Measurements from ENCODE around the gene G6PD. TPM values are rescaled to one million over a fixed set of nuclear protein-coding genes. Genes with fewer than 3 reads are reported as not detected.

The G6PD gene
- total RNA-seq, 4 donors from 2014 or later = 47.2 to 288 (median 158) TPM

DNA sequence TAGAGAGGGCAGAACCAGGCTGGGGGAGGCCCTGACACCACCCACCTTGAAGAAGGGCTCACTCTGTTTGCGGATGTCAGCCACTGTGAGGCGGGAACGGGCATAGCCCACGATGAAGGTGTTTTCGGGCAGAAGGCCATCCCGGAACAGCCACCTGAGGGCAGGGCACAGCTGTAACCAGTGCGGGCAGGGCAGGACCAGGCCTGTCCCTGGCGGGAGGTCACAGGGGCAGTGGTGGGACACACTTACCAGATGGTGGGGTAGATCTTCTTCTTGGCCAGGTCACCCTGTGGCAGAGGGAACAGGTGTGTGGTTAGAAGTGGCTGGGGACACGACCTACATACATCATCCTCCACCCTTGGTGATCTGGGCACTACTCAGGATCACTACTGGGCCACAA is 10.8 kb downstream of the G6PD start:
- 89% methylated on average over 5 of the region's 9 CpGs; no CpG with 5 or more reads in 1 of the 2 donors for WGBS, 2 donors
- no peak overlapping the region for H3K27ac ChIP-seq
- intact Hi-C loops (cut with DNase I) = no loop called here

GRCh38 chrX:154534526-154535322 is 11.9 kb downstream of the G6PD start:
- H3K4me3 ChIP-seq (replicated peaks in 1 of 3) = no peak overlapping the region
- peak; percentile 84 to 85 for DNase-seq
- H3K9me3 ChIP-seq = no peaks in the 10 kb centered on the region
- H3K27ac ChIP-seq = peak overlapping the region in 2 of 3 donors; percentile 39 to 41
- H3K4me1 ChIP-seq = peaks cover 2 to 17% of the 10 kb centered on the region in 2 donors
- no peak for TF ChIP-seq POLR2A (IDR thresholded peaks at IDR 0.05)
- TF ChIP-seq, protein P1, sequence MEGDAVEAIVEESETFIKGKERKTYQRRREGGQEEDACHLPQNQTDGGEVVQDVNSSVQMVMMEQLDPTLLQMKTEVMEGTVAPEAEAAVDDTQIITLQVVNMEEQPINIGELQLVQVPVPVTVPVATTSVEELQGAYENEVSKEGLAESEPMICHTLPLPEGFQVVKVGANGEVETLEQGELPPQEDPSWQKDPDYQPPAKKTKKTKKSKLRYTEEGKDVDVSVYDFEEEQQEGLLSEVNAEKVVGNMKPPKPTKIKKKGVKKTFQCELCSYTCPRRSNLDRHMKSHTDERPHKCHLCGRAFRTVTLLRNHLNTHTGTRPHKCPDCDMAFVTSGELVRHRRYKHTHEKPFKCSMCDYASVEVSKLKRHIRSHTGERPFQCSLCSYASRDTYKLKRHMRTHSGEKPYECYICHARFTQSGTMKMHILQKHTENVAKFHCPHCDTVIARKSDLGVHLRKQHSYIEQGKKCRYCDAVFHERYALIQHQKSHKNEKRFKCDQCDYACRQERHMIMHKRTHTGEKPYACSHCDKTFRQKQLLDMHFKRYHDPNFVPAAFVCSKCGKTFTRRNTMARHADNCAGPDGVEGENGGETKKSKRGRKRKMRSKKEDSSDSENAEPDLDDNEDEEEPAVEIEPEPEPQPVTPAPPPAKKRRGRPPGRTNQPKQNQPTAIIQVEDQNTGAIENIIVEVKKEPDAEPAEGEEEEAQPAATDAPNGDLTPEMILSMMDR (IDR thresholded peaks at IDR 0.05) = peak; percentile 71 to 100 (median 96)
- no CpG with 5 or more reads among the region's 34 CpGs for WGBS, 2 donors
- no peaks in the 10 kb centered on the region for H3K27me3 ChIP-seq
- intact Hi-C loops (cut with DNase I) = loop anchor here (5.0 kb wide), 1 partner anchor 132 kb away; no protein-coding TSS in a partner anchor
- H3K36me3 ChIP-seq = peaks cover 7 to 8% of the 10 kb centered on the region in 2 donors

More for the DNA sequence above, 10.8 kb downstream of the G6PD start:
- no peak for DNase-seq
- Histone ChIP-seq H3K36me3 (peaks cover 7 to 8% of the 10 kb centered on the region in 2 donors), H3K4me3 (replicated peaks in 1 of 3) (no peak overlapping the region), H3K27me3 (no peaks in the 10 kb centered on the region), H3K4me1 (peaks cover 2 to 19% of the 10 kb centered on the region in 2 donors), H3K9me3 (no peaks in the 10 kb centered on the region)
- TF ChIP-seq, protein P1 (IDR thresholded peaks at IDR 0.05) = no peak
- TF ChIP-seq POLR2A (IDR thresholded peaks at IDR 0.05) = no peak

DNA sequence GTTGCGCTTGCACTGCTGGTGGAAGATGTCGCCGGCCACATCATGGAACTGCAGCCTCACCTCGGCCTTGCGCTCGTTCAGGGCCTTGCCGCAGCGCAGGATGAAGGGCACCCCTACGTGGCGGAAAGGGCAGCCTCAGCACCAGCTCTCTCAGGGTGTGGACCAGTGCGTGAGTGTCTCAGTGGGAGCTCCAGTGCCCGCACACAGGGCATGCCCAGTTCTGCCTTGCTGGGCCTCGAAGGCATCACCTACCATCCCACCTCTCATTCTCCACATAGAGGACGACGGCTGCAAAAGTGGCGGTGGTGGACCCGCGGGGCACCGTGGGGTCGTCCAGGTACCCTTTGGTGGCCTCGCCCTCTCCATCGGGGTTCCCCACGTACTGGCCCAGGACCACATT is 14.0 kb downstream of the G6PD start:
- Histone ChIP-seq H3K36me3 (peaks cover 7 to 8% of the 10 kb centered on the region in 2 donors), H3K27me3 (no peaks in the 10 kb centered on the region), H3K9me3 (no peaks in the 10 kb centered on the region), H3K4me1 (peaks cover 0 to 11% of the 10 kb centered on the region in 2 donors), H3K4me3 (replicated peaks in 1 of 3) (no peak overlapping the region), H3K27ac (no peak overlapping the region)
- no CpG with 5 or more reads among the region's 23 CpGs for WGBS, 2 donors
- intact Hi-C loops (cut with DNase I) = loop anchor here (5.0 kb wide), 1 partner anchor 130 kb away; no protein-coding TSS in a partner anchor
- no peak for DNase-seq
- TF ChIP-seq, protein P1 (IDR thresholded peaks at IDR 0.05) = no peak
- no peak for TF ChIP-seq POLR2A (IDR thresholded peaks at IDR 0.05)

- Histone ChIP-seq H3K9me3 (no peaks in the 10 kb centered on the region), H3K4me1 (peaks cover 0 to 17% of the 10 kb centered on the region in 2 donors), H3K27ac (peak overlapping the region in 1 of 3 donors; percentile 45), H3K27me3 (no peaks in the 10 kb centered on the region), H3K36me3 (peaks cover 7 to 8% of the 10 kb centered on the region in 2 donors), H3K4me3 (replicated peaks in 1 of 3) (no peak overlapping the region)
- peak; percentile 80 to 89 for DNase-seq
- intact Hi-C loops (cut with DNase I) = loop anchor here (5.0 kb wide), 1 partner anchor 129 kb away; no protein-coding TSS in a partner anchor
- no CpG with 5 or more reads among the region's 16 CpGs for WGBS, 2 donors
- TF ChIP-seq, protein P1 (IDR thresholded peaks at IDR 0.05) = no peak
- no peak for TF ChIP-seq POLR2A (IDR thresholded peaks at IDR 0.05)
Measured at GRCh38 chrX:154531626-154532025, 15.0 kb downstream of the G6PD start.

- peaks cover 0 to 21% of the 10 kb centered on the region in 2 donors for H3K4me1 ChIP-seq
- WGBS, 2 donors = 100% methylated on average over 1 of the region's 11 CpGs; no CpG with 5 or more reads in 1 of the 2 donors
- H3K27me3 ChIP-seq = no peaks in the 10 kb centered on the region
- TF ChIP-seq POLR2A (IDR thresholded peaks at IDR 0.05) = no peak
- TF ChIP-seq, protein P1 (IDR thresholded peaks at IDR 0.05) = no peak
- H3K27ac ChIP-seq = peak overlapping the region in 1 of 3 donors; percentile 19
- no peak overlapping the region for H3K4me3 ChIP-seq (replicated peaks in 1 of 3)
- H3K9me3 ChIP-seq = no peaks in the 10 kb centered on the region
- H3K36me3 ChIP-seq = peaks cover 4 to 7% of the 10 kb centered on the region in 2 donors
- intact Hi-C loops (cut with DNase I) = loop anchor here (5.0 kb wide), 1 partner anchor 128 kb away; no protein-coding TSS in a partner anchor
- DNase-seq = peak; percentile 40 to 53
Measured at GRCh38 chrX:154530286-154530685, 16.4 kb downstream of the G6PD start.

Measured in thyroid gland (tissue), 4 donors.